GM21515 (cell line): ENCODE measurements around the gene TCN1.
"Not testable (repeated sequence)": the region's sequence is repeated elsewhere in the genome, so short reads cannot be mapped to it uniquely, and the experiment has no call there.

Experiments used
- ATAC-seq: cut with Tn5 transposase; IDR thresholded peaks from one replicate; pipeline ENCODE4 v1.9.1; 2021; ENCODE audit not compliant: unreplicated experiment

TCN1 gene

GRCh38 chr11:59857439-59858434, 8.6 kb downstream of the TCN1 start:
- ATAC-seq, result no peak

DNA sequence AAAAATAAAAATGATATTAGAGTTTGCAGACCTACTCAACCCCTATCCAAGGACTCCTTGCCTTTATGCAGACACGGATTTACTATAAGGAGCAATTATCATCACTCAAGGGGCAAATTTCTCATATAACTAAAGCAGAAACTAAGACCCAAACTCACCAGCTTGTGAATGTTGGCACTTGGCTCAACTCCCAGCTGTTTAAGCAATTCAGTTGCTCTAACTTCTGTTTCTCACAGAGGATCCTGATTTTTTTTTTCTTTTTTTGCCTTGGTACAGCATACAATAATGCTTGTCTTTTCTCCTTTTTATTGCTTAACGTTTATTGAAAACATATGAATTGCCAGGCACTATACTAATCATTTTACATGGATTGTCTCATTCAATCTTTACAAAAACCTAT, 11.4 kb downstream of the TCN1 start:
- ATAC-seq, result no peak

DNA sequence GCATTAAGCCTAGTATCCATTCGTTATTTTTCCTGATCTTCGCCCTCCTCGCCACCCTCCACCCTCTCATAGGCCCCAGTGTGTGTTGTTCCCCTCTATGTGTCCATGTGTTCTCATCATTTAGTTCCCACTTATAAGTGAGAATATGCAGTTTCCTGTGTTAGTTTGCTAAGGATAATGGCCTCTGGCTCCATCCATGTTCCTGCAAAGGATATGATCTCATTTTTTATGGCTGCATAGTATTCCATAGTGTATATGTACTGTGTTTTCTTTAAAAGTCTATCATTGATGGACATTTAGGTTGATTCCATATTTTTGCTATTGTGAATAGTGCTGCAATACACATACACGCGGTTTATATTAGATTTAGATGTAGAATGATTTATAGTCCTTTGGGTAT, 14.9 kb downstream of the TCN1 start:
- ATAC-seq, result not testable (repeated sequence)

DNA sequence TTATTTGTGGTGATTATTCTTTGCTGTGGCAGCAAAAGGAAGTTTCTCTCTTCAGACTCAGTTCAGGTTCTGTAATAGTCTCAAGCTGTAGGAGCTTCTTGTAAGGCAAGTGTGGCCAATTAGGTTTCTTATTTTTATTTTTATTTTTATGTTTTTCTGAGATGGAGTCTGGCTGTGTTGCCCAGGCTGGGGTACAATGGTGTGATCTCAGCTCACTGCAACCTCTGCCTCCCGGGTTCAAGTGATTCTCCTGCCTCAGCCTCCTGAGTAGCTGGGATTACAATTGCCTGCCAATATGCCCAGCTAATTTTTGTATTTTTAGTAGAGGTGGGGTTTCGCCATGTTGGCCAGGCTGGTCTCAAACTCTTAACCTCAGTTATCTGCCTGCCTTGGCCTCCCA, 16.7 kb downstream of the TCN1 start:
- ATAC-seq, result not testable (repeated sequence)

- no peak for ATAC-seq
Measured at GRCh38 chr11:59849129-59849528, 17.2 kb downstream of the TCN1 start.

GRCh38 chr11:59848439-59848838, 17.8 kb downstream of the TCN1 start:
- not testable (repeated sequence) for ATAC-seq

GRCh38 chr11:59847626-59848025, 18.7 kb downstream of the TCN1 start:
- no peak for ATAC-seq

DNA sequence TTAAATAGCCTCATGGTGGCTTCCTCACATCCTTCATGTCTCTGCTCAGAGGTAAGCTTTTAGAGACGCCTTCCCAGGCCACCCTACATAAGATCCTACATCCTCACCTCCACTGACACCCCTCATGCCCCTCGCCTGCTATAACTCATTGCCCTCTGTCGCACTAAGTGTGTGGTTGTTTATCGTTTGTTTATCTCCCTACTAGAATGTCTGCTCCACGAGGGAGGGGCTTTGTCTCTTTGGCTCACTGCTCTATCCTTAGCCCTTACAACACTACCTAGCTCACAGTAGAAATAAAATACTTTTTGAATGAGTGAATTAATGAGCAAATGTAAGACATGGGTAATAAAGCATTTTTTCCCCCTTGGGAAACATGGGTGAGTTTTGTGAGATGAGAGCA, 19.7 kb downstream of the TCN1 start:
- ATAC-seq, result no peak

- ATAC-seq, result no peak
Measured at GRCh38 chr11:59845399-59845798, 20.9 kb downstream of the TCN1 start, which contains the start of gene CBLIF. CBLIF (minus strand) TSS chr11:59845499; CDS start chr11:59845453, 46 bp downstream.

- no peak for ATAC-seq
Measured at GRCh38 chr11:59842316-59842715, 24.0 kb downstream of the TCN1 start.

DNA sequence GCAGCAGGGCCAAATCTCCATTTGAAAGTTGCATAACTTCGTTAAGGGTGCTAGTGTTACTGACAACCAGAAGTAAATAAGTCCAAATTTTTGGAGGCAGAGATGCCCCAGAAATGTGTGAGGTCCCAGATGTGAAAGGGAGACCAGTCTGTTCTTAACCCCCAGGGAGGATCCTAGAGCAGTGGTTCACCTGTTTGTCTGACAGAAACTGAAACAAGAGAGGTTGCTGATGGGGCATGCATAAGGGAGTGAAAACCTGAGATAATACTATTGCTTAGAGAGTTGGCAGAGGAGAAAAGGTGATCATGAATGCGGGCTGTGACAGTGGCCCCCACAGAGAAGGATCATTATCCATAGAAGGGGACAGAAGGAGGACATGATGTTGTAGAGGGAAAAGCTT, 24.8 kb downstream of the TCN1 start:
- ATAC-seq, result peak; percentile 55

DNA sequence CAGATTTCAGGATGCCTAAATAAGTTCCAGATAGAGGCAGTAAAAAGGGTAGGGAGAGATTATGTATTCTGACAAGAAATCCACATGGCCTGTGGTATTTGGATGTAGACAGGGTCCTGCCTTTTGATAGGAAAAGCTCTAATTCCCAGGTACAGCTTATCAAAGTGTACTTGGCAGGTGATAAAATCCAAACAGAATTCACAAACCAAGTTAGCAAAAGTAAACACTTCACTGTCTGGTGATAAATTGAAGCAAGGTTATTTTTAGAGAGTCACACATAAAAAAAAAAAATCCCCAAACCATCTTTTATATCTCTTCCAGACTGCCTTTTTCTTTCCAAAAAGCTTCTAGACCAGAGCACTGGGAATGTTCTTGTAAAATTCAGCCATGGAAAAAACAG, 26.7 kb downstream of the TCN1 start:
- no peak for ATAC-seq

- no peak for ATAC-seq
Measured at GRCh38 chr11:59833602-59834001, 32.7 kb downstream of the TCN1 start.

DNA sequence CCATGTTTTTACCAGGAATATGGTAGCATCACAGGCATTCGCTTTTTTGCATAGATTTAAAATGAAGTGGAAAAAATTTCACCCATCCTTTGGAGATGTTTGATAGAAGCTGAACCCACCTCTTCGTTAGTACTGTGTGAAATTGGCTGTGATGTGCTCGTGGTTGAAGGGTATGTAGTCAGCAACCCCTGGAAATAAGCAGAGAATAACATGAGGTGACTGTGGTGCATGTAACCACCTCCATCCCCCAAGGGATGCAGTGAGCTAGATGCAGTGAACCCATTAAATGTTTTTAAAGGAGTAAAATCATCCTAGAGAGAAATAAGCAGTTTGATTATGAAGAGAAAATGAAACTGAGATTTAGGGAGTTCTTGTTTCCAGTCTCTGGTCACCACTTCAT, 36.9 kb downstream of the TCN1 start:
- no peak for ATAC-seq

GRCh38 chr11:59822989-59823566, 43.2 kb downstream of the TCN1 start:
- peak; percentile 80 for ATAC-seq

GRCh38 chr11:59818572-59818971, 47.7 kb downstream of the TCN1 start:
- ATAC-seq, result no peak

DNA sequence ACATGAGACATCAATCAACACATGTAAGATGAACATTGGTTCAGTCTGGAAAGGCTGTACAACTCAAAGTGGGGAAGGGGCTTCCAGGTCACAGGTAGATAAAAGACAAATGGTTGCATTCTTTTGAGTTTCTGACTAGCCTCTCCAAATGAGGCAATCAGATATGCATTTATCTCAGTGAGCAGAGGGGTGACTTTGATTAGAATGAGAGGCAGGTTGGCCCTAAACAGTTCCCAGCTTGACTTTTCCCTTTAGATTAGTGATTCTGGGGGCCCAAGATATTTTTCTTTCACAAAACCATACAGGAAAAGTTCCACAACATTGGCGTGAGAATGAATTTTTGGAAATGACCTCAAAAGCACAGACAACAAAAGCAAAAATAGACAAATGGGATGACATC, 49.9 kb downstream of the TCN1 start:
- ATAC-seq, result not testable (repeated sequence)

- ATAC-seq, result no peak
Measured at GRCh38 chr11:59815754-59816153, 50.5 kb downstream of the TCN1 start.

GRCh38 chr11:59814021-59814420, 52.3 kb downstream of the TCN1 start:
- no peak for ATAC-seq

DNA sequence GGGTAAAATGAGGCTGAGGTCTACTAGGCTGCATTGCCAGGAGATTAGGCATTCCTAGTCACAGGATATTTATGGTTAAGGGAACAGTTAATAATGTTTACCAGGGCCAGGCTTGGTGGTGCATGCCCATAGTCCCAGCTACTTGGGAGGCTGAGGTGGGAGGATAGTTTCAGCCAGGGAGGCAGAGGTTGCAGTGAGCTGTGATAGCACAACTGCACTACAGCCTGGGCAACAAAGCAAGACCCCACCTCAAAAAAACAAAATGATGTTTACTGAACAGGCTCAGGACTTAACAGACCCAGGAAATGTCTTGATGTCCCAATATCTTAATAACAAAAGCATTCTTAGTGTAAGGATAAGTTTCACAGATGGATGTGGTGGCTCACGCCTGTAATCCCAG, 52.9 kb downstream of the TCN1 start:
- ATAC-seq, result no peak

GRCh38 chr11:59812220-59812619, 54.1 kb downstream of the TCN1 start:
- no peak for ATAC-seq

GRCh38 chr11:59810911-59811259, 55.4 kb downstream of the TCN1 start:
- no peak for ATAC-seq
